ENCODE results near the gene COX8A.

COX8A gene

DNA sequence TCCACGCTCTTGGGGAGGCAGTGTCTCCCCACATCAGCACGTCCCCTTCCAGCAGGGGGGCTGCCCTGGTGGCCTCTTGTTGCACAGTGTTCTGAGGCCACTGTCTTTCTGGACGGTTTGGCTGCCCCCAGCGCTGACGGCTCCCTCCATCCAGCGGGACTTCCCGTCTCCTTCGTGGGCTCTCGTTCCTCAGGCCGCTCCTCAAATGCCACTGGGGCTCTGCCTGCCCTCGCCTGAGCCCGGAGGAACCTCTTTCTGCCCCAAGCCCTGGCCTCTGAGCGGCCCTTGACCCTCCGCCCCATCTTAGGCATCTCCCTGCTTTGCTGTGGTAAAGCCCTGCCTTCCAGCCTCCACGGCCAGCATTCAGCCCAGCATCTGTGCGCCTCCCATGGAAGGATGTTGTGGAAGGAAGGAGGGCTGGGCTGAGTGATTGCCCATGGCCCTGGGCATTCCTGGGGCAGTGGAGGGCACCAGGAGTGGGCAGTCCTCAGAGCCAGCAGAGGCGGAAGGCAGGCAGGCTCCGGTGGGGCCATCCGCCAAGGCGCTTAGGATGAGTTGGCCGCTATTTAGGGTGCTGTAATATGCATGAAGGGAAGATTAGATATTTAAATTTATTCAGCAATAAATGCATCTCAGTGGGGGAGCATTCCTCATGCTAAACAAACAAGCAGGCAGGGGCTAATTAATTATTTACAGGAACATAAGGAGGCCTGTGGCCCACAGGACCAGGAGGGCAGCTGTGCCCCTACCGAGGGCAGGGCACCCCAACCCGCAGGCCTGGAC lies 29.6 kb downstream of the COX8A start:
- peak in 1 of 2 experiments; percentile 40 for DNase-seq

DNA sequence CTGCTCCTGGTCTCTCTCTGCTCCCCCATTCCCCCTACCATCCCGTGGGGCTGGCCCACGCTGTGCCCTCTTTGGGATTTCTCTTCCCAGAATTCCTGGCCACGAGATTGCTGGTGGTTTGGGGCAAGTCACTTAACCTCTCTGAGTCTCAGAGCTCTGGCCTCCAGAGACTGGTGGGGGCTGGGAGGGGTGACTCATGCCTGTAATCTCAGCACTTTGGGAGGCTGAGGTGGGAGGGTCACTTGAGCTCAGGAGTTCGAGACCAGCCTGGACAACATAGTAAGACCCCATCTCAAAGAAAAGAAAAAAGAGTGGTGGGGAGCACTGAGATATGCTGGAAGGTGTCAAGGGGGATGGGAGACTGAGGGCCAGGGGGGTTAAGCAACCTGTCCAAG lies 30.2 kb downstream of the COX8A start:
- no peak for DNase-seq

- DNase-seq: no peak
These were observed 31.3 kb downstream of the COX8A start for GRCh38 chr11:64005691-64006090.

DNA sequence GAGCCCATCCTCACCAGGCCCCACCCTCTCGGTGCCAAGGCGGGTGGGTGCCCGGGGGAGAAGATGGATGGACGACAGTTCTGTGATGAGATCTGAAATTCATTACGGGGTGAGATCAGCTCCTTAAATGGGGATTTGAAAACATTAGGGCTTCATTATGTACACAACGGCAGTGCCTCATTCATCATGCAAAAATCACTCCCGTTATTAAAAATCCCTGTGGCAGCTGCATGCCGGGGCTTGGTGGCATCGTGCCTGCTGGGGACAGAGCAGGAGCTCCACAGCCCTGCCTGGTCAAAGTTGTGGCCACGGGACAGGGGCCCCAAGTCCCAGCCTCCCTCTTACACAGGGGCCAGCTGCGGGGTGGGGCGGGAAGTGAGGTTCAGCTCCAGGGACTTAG lies 32.0 kb downstream of the COX8A start:
- DNase-seq: peak in 1 of 2 experiments; percentile 30

DNA sequence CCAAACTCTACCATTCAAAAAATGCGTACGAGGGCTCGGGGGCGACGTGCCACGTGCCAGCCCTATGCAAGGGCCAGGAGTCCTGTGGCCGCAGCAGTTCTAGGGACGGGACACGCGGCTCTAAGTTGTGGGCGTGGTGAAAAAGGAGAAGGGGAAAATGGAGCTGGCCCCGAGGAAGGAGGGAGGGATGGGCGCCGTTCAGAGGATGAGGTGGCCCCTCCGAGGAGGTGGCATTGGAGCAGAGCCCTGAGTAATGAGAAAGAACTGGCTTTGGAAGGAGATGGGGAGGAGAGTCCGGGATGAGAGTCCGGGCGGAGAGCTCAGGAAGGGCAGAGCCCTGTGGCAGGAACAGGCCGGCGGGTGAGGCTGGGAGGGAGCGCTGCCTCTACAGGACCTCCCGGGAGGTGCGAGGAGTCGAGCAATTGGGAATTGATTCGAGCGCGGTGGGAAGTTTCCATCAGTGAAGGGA lies 32.8 kb downstream of the COX8A start:
- peak in 1 of 2 experiments; percentile 57 for DNase-seq

DNA sequence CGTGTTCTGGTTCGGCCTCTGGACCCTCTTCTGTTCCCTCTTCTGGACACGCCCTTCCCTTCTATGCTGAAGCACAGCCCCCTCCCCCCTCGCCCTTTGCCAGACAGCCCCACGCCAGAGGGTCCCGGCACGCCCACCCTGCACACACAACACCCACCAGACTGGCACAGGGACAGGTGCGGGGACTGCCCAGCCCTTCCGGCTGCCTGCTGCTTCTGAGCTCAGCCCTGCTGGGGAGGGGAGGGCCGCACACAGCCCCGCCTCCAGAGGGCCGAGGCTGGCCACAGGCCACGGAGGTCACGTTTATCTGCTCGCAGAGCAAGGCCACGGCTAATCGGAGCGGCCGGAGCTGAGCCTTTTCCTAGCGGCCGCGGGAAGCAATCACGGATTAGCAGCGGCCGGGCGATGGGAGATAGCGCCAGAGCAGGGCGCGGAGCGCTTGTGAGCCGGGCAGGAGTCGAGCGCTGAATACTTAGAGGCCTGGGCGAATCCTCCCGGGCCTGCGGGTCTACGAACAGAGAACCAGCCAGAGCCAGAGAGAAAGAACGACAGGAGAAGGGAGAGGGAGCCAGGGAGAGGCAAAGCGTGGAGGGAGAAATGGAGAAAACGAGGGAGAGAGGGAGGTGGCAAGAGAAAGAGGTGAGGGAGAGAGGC lies 33.3 kb downstream of the COX8A start:
- peak in 1 of 2 experiments; percentile 71 for DNase-seq

- DNase-seq: no peak
These were observed 34.0 kb downstream of the COX8A start for GRCh38 chr11:64008283-64008913.

DNA sequence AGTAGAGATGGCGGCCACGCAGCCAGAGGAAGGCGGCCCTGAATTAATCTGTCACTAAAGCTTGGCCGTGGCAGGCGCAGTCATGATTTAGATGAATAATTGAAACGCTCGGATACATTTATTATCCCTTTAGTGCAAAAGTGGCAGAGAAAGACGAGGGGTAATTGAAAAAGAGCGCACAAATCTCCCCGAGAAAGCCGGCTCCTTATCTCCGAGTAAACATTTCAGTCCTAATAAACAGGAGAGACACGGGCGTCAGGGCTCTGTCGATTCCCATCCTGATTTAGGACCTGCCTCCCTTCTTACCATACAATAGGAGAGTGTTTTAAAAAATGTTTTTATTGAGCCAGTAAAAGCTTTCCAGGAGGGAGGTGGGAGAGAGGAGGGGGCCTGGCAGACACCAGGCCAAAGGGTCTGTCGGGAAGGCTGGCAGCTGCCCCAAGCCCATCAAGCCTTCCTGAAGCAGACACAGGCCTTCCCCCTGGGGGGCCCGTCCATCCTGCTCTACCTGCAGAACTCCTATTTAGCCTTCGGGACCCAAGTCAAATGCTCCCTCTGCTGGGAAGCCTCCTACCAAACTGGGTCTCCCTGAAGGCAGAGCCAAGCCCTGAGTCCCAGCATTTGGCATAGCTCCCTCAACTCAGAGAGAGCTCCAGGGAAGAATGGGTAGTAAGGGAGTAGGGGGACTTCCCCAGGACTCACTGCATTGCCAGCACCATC lies 34.7 kb downstream of the COX8A start:
- no peak for DNase-seq

DNA sequence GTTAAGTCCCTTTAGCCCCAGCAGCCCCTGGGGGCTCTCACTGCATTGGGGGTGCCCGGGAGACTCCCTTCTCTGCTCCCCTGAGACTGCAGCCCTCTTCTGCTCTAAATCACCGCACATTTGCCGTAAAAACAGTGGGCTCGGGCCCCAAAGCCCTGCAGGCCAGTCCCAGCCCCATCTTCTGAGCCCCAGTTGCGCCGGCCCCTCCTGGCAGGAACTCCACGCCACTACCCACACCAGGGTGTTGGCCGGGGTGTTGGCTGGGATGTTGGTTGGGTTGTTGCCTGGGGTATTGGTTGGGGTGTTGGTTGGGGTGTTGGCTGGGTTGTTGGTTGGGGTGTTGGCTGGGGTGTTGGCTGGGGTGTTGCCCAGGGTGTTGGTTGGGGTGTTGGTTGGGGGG lies 35.3 kb downstream of the COX8A start:
- DNase-seq: no peak

DNA sequence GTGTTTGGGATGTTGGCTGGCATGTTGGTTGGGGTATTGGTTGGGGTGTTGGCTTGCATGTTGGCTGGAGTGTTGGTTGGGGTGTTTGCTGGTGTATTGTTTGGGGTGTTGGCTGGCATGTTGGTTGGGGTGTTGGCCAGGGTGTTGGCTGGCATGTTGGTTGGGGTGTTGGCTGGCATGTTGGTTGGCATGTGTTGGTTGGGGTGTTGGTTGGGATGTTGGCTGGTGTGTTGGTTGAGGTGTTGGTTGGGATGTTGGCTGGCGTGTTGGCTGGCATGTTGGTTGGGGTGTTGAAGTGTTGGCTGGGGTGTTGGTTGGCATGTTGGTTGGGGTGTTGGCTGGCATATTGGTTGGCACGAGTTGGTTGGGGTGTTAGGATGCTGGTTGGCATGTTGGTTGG lies 36.4 kb downstream of the COX8A start:
- no peak for DNase-seq

DNA sequence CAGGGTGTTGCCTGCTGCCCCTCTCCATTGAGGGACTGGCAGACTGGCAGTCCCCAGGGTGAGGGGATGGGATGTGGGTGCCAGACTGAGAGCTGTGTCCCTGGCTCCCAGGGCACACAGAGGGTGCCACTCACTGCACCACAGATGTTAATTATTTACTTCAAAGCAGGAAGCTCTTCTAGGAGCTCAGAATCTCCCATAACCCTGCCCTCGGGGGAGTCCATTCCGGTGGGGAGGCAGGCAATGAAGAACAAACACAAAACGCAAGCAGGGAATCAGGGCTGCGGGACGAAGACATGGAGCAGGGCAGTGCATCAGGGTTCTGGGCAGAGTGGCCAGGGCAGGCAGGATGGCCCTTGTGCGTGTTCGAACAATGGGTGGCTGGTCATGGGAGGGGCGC lies 37.0 kb downstream of the COX8A start:
- no peak for DNase-seq

DNA sequence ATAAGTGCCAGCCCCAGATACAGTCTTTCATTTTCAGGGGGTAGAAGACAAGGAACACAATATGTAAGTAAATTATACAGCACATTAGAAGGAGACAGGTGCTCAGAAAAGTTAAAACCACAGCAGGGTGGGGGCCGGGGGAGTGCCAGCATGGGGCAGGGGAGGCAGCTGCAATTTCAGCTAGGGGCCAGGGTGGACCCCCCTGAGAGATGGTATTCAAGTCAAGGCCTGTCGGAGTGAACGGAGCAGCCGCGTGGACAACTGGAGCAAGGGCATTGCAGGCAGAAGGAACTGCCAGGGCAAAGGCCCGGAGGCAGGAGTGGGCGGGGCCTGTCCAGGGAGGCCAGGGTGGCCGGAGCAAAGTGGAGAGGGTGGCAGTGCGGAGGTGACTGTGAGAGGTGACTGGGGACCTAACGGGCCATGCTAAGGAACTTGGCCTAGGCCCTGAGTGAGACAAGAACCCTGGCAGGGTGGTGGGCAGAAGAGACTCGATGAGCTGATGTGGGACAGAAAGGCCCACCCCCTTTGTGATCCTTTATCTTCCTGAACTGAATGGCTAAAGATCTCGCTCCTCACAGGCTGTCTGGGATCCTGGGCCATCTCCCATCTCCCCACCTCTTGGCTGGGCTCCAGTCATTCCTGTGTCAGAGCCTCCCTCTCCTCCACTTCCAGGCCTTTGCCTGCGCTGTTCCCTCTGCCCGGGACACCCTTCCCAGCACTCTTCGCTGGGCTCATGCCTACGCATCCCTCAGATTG lies 38.9 kb downstream of the COX8A start:
- DNase-seq: no peak

DNA sequence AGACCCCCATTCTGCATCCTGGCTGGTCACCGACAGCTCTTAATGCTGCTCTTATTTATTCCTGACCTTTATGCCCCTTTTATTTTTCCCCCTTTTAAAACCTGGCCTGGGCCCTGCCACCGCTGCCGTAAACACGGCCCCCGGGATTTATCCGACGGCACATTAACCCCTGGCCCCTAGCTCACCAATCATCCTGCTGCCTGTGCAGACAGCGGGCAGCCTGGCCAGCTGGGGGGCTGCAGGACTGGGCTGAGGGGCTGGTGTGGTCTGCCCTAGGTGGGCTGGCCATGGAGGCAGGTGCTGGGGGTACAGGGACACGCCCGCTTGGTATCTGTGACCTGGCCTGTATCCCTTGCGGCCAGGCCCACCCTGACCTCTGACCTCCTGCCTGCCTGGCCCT lies 39.9 kb downstream of the COX8A start:
- DNase-seq: no peak

DNA sequence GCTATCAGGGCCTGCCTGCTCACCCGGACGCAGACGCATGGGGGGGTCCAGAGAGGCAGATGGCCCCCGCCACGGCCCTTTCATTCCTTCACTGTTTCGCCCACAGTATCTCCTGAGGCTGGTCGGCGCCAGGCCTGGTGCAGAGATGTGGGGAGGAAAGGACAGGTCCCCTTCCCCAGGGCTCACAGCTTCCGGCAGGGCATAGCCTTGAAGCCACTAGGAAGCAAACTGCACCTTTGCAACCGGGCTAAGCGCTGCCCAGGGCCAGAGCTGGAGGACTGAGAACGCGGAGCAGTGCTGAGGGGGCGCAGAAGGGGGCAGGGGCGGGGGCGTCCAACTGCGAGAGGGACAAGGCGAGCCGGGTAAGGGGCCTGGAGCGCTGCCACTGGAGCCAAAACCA lies 41.1 kb downstream of the COX8A start:
- no peak for DNase-seq

DNA sequence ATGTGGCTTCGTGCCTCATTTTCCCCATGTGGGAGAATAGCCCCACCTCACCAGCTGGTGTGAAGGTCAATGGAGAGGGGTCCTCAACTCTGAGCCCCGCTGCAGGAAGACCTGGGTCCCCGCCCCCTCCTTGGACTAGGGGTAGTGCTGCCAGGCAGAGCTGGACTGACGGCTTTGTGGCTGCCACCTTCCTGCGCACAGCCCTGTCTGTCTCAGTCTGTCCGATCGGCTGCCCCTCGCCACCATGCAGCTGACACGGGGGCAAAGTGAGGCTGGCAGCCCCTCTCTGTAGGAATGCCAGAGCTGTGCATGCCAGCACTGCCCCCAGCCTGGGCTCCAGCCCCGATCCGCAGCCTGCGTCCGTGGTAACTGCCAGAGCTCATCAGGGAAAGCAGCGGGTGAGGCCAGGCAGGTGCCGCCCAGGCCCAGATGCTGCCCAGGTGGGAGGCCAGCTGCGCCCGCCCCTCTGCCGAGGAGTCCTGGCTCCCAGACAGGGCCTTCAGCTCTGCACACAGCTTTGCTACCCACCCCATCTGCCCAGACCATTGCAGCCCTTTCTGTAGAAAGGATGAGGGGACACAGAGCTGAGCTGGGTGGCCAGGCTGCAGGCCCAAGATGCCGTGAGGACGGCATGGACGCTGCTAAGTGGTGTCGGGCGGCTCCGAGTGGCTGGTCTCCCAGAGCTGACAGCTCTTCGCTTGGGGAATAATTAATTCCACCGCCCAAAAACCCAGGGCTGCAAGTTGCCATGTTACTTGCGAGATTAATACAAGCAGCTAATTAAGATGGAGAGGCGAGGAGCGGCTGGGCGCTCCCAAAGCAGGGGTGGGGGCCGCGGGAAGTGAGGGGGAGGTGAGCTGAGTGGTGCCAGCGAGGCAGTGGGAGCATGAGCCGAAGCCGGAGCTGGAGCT lies 41.8 kb downstream of the COX8A start:
- DNase-seq: no peak

DNA sequence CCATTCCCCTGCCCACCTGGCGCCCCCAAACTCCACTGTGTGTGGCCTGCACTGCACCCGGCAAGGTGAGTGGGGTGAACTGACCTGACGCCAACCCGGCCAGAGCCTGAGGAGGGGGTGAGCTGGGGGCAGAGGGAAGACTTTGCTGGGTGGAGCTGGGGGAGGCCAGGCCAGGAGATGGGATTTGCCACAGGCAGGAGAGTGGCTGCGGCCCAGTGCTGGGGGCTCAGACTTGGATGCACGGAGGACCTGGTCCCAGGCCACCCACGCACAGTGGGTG lies 43.5 kb downstream of the COX8A start:
- DNase-seq: no peak

- no peak for DNase-seq
These were observed 43.9 kb downstream of the COX8A start for GRCh38 chr11:64018310-64018709.

- no peak for DNase-seq
These were observed 45.0 kb downstream of the COX8A start for GRCh38 chr11:64019106-64020037.

GRCh38 chr11:64020976-64021756 lies 46.7 kb downstream of the COX8A start:
- no peak for DNase-seq

- no peak for DNase-seq
These were observed 47.3 kb downstream of the COX8A start for GRCh38 chr11:64021757-64022093.
